Stimulated activated CD4-positive, alpha-beta T cell treated with anti-CD3 and anti-CD28 coated beads, TNF-alpha, amount 100 ng/mL, for 24 hours (primary cell): ENCODE measurements around the gene YWHAB.
"Not testable (repeated sequence)": the region's sequence is repeated elsewhere in the genome, so short reads cannot be mapped to it uniquely, and the experiment has no call there.

Experiments used
- DNase-seq, 3 experiments: peaks; one replicate each; pipeline ENCODE4 v3.0.0-alpha.2; 2020; ENCODE audit warnings: low read depth in 3 of 3

Gene YWHAB

GRCh38 chr20:44866703-44867335 lies 18.7 kb upstream of the YWHAB start:
- no peak for DNase-seq

- DNase-seq, result no peak
These were observed 16.0 kb upstream of the YWHAB start for GRCh38 chr20:44869471-44869870.

DNA sequence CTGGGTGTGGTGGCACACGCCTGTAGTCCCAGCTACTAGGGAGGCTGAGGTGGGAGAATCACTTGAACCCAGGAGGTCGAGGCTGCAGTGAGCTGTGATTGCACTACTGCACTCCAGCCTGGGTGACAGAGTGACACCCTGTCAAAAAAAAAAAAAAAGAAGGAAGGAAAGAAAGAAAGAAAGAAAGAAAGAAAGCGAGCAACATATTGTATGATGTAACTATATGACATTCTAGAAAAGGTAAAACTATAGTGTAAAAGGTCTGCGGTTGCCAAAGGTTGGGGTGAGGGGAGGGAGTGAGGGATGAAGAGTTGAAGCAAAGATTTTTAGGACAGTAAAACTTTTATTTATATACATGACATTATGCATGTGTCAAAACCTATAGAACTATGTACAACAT lies 3.1 kb upstream of the YWHAB start:
- DNase-seq, result not testable (repeated sequence)

- DNase-seq, result no peak
These were observed 2.1 kb upstream of the YWHAB start for GRCh38 chr20:44883214-44883902.

GRCh38 chr20:44884907-44885391 lies 556 bp upstream of the YWHAB start:
- DNase-seq, result no peak

DNA sequence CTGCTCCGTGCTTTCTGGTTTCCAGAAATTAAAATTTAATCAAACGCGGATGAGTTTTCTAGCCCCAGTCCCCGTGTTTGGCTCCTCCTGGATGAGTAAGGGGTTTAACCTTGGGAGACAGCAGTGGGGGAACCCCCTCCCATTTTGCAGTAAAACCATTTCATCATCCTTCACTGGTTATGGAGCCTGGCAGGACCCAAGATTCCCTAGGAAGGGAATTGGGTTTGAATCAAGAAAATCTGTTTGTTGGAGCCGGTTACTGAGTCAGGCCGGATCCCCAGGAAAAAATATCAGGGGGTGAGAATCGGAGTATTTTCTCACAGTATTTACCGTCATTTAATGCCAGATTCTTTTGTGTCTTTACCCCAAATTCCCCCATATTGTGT lies 754 bp downstream of the YWHAB start:
- DNase-seq, result no peak

DNA sequence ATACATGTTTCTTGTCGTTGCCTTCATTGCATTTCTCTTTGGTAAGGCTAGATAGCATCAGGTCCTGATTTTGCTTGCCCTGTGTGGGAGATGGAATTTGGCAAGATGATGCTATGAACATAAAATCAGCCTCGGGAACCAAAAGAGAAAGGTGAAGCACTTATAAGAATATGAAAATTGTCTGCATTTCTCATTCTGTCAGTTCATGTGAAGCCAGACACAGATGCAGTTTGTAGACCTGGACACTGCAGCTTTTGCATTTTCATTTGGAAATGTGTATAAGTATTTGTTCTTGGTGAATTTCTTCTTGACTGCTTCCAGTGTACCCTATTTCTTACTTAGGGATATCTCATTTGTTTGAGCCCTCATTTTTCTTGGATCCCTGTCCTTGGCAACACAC lies 1.3 kb downstream of the YWHAB start:
- DNase-seq, result no peak

GRCh38 chr20:44887466-44887865 lies 2.0 kb downstream of the YWHAB start:
- no peak for DNase-seq

DNA sequence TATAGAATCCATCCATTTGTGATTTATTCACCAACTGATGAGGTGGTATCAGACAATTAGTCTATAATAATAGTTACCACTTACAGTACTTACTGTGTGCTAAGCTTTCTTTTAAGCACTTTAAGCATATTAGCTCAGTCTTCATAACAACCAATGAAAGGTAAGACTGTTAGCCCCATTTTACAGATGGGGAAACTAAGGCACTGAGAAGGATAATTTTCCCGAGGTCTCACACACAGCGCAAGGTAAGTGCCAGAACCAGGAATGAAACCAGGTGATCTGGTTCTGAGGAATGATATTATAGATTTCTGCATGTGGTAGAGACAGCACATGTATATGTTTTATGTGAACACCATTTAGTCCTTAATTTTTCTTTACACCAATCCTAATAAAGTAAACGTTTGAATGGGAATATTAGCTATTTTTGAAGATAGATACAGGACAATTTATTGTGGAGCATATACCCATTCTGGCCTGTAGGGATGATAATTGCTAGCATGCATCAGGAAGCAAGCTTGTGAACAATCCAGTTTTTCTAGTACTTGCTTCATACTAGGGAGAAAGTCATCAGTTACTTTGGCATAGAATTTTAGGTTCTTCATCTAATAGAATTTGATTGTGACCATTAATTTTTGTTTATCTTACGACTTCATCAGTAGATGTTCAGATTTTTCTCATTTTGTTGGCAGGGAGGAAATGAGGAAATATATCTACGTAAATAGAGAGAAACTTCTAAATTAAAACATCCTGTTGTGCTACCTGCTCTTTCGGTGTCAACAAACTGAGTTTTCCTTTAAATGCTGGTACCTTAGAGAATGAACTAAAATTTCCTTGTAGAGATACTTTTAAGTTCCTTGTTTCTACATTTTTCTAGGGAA lies 3.0 kb downstream of the YWHAB start:
- no peak for DNase-seq

- DNase-seq, result no peak
These were observed 6.3 kb downstream of the YWHAB start for GRCh38 chr20:44891826-44892225.

GRCh38 chr20:44894959-44895358 lies 9.5 kb downstream of the YWHAB start:
- DNase-seq, result no peak

GRCh38 chr20:44896583-44896982 lies 11.1 kb downstream of the YWHAB start:
- no peak for DNase-seq

- no peak for DNase-seq
These were observed 11.6 kb downstream of the YWHAB start for GRCh38 chr20:44897133-44897532.

DNA sequence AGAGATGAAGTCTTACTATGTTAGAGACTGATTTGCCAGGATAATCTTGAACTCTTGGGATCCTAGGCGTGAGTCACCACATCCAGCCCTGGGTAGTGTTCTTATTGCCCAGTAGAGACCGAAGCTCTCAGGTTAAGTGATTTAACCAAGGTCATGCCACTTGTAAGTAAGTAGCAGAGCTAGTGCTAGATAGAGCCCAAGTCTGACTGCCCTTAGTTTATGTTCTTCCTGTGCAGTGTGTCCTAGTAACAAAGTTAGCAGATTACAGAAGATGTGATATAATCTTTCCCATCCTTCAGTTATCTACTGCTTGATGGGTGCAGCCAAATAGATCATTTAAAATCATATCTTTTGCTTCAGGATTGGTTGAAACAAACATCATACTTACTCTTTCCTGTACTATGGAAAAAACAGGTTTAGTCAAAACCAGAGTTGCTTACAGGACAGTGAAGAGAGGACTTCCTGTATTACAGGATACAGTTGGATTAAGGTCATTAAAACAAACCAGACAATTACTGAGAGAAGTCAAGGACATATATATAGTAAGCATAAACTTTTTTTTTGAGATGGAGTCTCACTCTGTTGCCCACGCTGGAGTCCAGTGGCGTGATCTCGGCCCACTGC lies 14.8 kb downstream of the YWHAB start:
- no peak for DNase-seq

DNA sequence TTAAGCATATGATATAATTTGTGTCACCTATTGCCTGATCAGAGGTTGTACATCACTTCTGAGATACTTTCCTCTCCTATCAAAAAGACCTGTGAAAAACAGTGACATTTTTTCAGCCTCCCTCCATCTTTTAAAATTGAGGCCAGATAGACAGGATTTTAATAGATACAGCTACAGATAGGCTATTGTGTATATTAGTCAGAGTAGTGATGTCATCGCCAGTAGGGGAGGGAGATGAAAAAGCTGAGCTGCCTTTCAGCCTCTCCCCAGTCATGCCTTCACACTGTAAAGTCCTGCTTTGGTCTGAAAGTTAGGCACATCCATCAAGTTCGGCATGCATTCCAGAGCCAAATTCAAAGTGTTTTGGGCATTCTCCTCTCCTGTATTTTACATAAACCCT lies 16.5 kb downstream of the YWHAB start:
- no peak for DNase-seq

DNA sequence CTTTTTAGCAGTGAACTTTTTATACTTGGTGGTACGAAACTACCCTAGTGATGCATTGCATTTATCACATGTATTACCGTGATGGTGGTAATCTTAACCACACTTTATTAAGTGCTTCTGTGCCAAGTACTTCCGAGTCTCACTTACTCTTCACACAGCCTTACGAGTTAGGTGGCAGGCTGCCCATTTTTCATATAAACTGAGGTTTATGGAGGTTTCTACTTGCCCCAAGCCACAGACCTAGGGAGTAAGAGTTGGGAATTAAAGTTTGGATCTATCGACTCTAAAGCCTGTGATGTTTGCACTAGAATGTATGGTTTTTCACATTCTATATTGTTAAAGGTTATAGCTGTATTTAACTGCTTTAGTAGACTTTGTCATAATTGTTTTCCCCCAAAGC lies 18.9 kb downstream of the YWHAB start:
- DNase-seq, result no peak

- no peak for DNase-seq
These were observed 23.7 kb downstream of the YWHAB start for GRCh38 chr20:44908987-44909871.

GRCh38 chr20:44909872-44910689 lies 24.6 kb downstream of the YWHAB start, which contains the start of gene PABPC1L:
Gene PABPC1L, plus strand, starts transcription at chr20:44910060. Its CDS starts 84 bp downstream, at chr20:44910144.
- DNase-seq, result peak; percentile 54 to 81 (median 77)

DNA sequence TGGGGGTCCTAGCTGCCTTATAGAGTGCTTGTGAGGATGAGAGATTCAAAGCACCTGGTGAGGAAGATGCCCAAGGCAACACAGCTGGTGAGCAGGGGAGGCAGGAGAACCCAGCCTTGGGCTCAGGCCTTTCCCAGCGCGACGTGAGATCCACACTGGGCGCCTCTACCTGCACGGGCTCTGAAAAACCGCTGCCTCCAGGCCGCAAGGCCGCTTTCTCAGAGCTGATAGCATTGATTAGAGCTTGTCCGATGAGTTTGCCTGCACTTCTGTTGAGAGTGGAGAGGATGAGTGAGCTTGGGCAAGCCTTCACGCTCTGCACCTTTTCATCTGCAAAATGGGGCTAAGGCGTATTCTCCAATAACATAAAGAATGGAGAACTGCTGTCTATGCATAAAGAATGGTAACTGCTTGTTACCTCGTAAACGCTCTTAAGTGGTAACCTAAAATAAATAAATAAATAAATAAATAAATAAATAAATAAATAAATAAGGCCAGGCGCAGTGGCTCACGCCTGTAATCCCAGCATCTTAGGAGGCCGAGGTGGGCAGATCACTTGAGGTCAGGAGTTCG lies 25.3 kb downstream of the YWHAB start:
- DNase-seq, result no peak
